ENCODE measurements around the gene DGCR2. TPM values are rescaled to one million over a fixed set of nuclear protein-coding genes. Genes with fewer than 3 reads are reported as not detected.
"Not testable (repeated sequence)": the region's sequence is repeated elsewhere in the genome, so short reads cannot be mapped to it uniquely, and the experiment has no call there.

The DGCR2 gene
- total RNA-seq, 1 experiment from 2014 or later, result 42.9 TPM

DNA sequence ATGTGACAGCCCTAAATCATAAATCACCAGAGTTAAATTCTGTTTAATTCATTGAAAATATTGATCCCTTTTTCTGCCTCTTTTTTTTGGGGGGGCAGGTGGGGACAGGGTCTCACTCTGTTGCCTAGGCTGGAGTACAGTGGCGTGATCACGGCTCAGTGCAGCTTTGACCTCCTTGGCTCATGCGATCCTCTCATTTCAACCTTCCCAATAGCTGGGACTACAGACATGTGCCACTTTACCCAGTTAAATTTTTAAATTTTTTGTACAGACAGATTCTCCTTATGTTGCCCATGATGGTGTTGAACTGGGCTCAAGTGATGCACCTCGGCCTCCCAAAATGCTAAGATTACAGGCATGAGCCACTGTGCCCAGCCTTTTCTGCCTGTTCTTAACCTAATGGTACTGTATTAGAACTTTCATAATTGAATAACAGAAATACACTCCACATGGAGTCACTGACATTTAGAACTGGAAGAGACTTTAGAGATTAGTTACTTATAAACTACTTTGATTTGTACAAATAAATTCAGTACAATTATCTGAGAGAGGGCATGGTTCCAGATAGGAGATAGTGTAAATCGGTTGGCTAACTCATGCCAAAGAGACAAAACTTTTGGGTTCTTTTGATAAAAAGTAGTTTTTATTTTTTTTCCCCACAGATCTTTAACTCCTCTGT lies 109.8 kb downstream of the DGCR2 start (continued):
- TF ChIP-seq, protein P1, sequence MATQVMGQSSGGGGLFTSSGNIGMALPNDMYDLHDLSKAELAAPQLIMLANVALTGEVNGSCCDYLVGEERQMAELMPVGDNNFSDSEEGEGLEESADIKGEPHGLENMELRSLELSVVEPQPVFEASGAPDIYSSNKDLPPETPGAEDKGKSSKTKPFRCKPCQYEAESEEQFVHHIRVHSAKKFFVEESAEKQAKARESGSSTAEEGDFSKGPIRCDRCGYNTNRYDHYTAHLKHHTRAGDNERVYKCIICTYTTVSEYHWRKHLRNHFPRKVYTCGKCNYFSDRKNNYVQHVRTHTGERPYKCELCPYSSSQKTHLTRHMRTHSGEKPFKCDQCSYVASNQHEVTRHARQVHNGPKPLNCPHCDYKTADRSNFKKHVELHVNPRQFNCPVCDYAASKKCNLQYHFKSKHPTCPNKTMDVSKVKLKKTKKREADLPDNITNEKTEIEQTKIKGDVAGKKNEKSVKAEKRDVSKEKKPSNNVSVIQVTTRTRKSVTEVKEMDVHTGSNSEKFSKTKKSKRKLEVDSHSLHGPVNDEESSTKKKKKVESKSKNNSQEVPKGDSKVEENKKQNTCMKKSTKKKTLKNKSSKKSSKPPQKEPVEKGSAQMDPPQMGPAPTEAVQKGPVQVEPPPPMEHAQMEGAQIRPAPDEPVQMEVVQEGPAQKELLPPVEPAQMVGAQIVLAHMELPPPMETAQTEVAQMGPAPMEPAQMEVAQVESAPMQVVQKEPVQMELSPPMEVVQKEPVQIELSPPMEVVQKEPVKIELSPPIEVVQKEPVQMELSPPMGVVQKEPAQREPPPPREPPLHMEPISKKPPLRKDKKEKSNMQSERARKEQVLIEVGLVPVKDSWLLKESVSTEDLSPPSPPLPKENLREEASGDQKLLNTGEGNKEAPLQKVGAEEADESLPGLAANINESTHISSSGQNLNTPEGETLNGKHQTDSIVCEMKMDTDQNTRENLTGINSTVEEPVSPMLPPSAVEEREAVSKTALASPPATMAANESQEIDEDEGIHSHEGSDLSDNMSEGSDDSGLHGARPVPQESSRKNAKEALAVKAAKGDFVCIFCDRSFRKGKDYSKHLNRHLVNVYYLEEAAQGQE (IDR thresholded peaks at IDR 0.05; ENCODE audit: low read depth), result no peak
- TF ChIP-seq SP1 (IDR thresholded peaks at IDR 0.05; ENCODE audit: low read depth), result no peak
- TF ChIP-seq RAD21 (IDR thresholded peaks at IDR 0.05; ENCODE audit: low read depth), result no peak
- TF ChIP-seq, protein P2, sequence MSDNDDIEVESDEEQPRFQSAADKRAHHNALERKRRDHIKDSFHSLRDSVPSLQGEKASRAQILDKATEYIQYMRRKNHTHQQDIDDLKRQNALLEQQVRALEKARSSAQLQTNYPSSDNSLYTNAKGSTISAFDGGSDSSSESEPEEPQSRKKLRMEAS (IDR thresholded peaks at IDR 0.05), result no peak
- no peak for TF ChIP-seq EZH2 (IDR thresholded peaks at IDR 0.05)
- TF ChIP-seq, protein P3, sequence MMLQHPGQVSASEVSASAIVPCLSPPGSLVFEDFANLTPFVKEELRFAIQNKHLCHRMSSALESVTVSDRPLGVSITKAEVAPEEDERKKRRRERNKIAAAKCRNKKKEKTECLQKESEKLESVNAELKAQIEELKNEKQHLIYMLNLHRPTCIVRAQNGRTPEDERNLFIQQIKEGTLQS (IDR thresholded peaks at IDR 0.05), result no peak
- TF ChIP-seq POLR2AphosphoS5 (IDR thresholded peaks at IDR 0.05; ENCODE audit: low read depth, low read length), result no peak
- no peak for TF ChIP-seq FOSL1 (IDR thresholded peaks at IDR 0.05; ENCODE audit: low read depth)
- TF ChIP-seq SRF (IDR thresholded peaks at IDR 0.05; ENCODE audit: low read depth), result no peak
- TF ChIP-seq EZH2phosphoT487 (IDR thresholded peaks at IDR 0.05; ENCODE audit: borderline replicate concordance), result no peak
- no peak for TF ChIP-seq ZNF274 (IDR thresholded peaks at IDR 0.05; ENCODE audit: low read depth, low read length)
- TF ChIP-seq, protein P4, sequence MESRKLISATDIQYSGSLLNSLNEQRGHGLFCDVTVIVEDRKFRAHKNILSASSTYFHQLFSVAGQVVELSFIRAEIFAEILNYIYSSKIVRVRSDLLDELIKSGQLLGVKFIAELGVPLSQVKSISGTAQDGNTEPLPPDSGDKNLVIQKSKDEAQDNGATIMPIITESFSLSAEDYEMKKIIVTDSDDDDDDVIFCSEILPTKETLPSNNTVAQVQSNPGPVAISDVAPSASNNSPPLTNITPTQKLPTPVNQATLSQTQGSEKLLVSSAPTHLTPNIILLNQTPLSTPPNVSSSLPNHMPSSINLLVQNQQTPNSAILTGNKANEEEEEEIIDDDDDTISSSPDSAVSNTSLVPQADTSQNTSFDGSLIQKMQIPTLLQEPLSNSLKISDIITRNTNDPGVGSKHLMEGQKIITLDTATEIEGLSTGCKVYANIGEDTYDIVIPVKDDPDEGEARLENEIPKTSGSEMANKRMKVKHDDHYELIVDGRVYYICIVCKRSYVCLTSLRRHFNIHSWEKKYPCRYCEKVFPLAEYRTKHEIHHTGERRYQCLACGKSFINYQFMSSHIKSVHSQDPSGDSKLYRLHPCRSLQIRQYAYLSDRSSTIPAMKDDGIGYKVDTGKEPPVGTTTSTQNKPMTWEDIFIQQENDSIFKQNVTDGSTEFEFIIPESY (IDR thresholded peaks at IDR 0.05; ENCODE audit: extremely low read depth, insufficient replicate concordance, low read length), result no peak
- no peak for TF ChIP-seq TCF7L2 (IDR thresholded peaks at IDR 0.05; ENCODE audit: borderline replicate concordance, extremely low read depth, insufficient read depth, insufficient read length)

DNA sequence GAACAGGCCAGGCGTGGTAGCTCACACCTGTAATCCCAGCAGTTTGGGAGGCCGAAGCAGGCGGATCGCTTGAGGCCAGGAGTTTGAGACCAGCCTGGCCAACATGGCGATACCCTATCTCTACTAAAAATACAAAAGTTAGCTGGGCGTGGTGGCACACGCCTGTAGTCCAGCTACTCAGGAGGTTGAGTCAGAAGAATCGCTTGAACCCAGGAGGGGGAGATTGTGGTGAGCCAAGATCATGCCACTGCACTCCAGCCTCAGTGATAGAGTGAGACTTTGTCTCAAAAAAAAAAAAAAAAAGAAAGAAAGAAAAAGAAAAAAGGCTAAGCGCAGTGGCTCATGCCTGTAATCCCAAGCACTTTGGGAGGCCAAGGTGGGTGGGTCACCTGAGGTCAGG lies 110.6 kb downstream of the DGCR2 start:
- DNase-seq (ENCODE audit: low read depth, low spot score); intact Hi-C loops (cut with micrococcal nuclease); H3K4me1 ChIP-seq (ENCODE audit: control insufficient read depth in 1 of 2, insufficient read depth in 2 of 2, low read length in 2 of 2); H3K79me2 ChIP-seq (ENCODE audit: insufficient read depth, low read length); H3K9me2 ChIP-seq (ENCODE audit: insufficient read depth); H2AFZ ChIP-seq (ENCODE audit: low read depth, low read length, poor library complexity, severe bottlenecking); H3K4me2 ChIP-seq (ENCODE audit: low read length); H3K9me3 ChIP-seq (ENCODE audit: control insufficient read depth in 1 of 2, insufficient read depth in 1 of 2, low read depth in 1 of 2, low read length in 2 of 2); ATAC-seq; H4K20me1 ChIP-seq (ENCODE audit: insufficient read depth); POLR2A ChIA-PET; CTCF ChIA-PET; H3K9ac ChIP-seq (ENCODE audit: low read length); H3K36me3 ChIP-seq (ENCODE audit: control insufficient read depth in 1 of 2, insufficient read depth in 2 of 2, low read length in 2 of 2); BruUV-seq (replicated peaks); H3K4me3 ChIP-seq (replicated peaks in 1 of 2; ENCODE audit: low read depth in 1 of 2, low read length in 2 of 2); H3K27me3 ChIP-seq (ENCODE audit: insufficient read depth, low read length); RAD21 ChIA-PET (ENCODE audit: low non-redundant PET in 1 of 2, low total read pairs in 2 of 2, uncharacterized antibody in 2 of 2, unreplicated experiment in 2 of 2); H3K27ac ChIP-seq (ENCODE audit: low read depth, low read length): not testable (repeated sequence)
